OCI-LY1 (cell line): ENCODE results near the gene TRIM28.

Source experiments
- H2AFZ ChIP-seq: fragments of 200-600 bp; sonication (generic), shearing (Covaris generic); 2 replicates; pipeline ENCODE4 v1.6.0; 2014; ENCODE audit warnings: antibody characterized with exemption, mild to moderate bottlenecking, low read length
- H3F3A ChIP-seq: fragments of 200-600 bp; sonication (generic), shearing (Covaris generic); 2 replicates; pipeline ENCODE4 v1.6.0; 2014; ENCODE audit warnings: mild to moderate bottlenecking, antibody characterized with exemption, low read length, moderate library complexity; ENCODE audit not compliant: insufficient read depth
- H3K27ac ChIP-seq: fragments of 200-600 bp; sonication (generic); 2 replicates; pipeline ENCODE4 v1.5.1; 2014; ENCODE audit warnings: low read length, mixed run types, mild to moderate bottlenecking, low read depth; ENCODE audit not compliant: poor library complexity, severe bottlenecking
- H3K27me3 ChIP-seq: fragments of 200-600 bp; sonication (generic); 2 replicates; pipeline ENCODE4 v1.6.0; 2014; ENCODE audit warnings: antibody characterized with exemption, mild to moderate bottlenecking, low read length, moderate library complexity; ENCODE audit not compliant: insufficient read depth
- H3K36me3 ChIP-seq: fragments of 200-600 bp; sonication (generic); 2 replicates; pipeline ENCODE4 v1.6.1; 2014; ENCODE audit warnings: mild to moderate bottlenecking, antibody characterized with exemption, low read length, moderate library complexity, mixed read lengths; ENCODE audit not compliant: insufficient read depth
- H3K4me1 ChIP-seq: fragments of 200-600 bp; sonication (generic); 2 replicates; pipeline ENCODE4 v1.5.1; 2014; ENCODE audit warnings: mild to moderate bottlenecking, low read length, moderate library complexity; ENCODE audit not compliant: insufficient read depth, severe bottlenecking
- H3K4me2 ChIP-seq: fragments of 200-600 bp; sonication (generic), shearing (Covaris generic); 2 replicates; pipeline ENCODE4 v1.6.1; 2014; ENCODE audit warnings: low read length
- H3K4me3 ChIP-seq: fragments of 200-600 bp; sonication (generic); 2 replicates; pipeline ENCODE4 v1.5.1; 2014; ENCODE audit warnings: low read length, low read depth, mild to moderate bottlenecking, mixed read lengths; ENCODE audit not compliant: poor library complexity, severe bottlenecking
- H3K79me2 ChIP-seq: fragments of 200-600 bp; shearing (Covaris generic); 2 replicates; pipeline ENCODE4 v1.6.1; 2016; ENCODE audit warnings: mixed run types, low read length, mixed read lengths; ENCODE audit not compliant: insufficient read depth
- H3K9ac ChIP-seq: fragments of 200-600 bp; sonication (generic), shearing (Covaris generic); 2 replicates; pipeline ENCODE4 v1.6.1; 2014; ENCODE audit warnings: mild to moderate bottlenecking, low read length, mixed read lengths
- H3K9me2 ChIP-seq: fragments of 200-600 bp; sonication (generic), shearing (Covaris generic); 2 replicates; pipeline ENCODE4 v1.6.1; 2014; ENCODE audit warnings: low read depth, mild to moderate bottlenecking, low read length, mixed read lengths
- H3K9me3 ChIP-seq: fragments of 200-600 bp; shearing (Covaris generic); 2 replicates; pipeline ENCODE4 v1.6.1; 2014; ENCODE audit warnings: low read length, mixed read lengths
- H4K20me1 ChIP-seq: fragments of 200-600 bp; sonication (generic), shearing (Covaris generic); 2 replicates; pipeline ENCODE4 v1.6.0; 2016; ENCODE audit warnings: mild to moderate bottlenecking, low read length; ENCODE audit not compliant: insufficient read depth
- EZH2 ChIP-seq: fragments of 200-600 bp; sonication (generic), shearing (Covaris generic); IDR thresholded peaks from 2 replicates; pipeline ENCODE4 v1.8.0; 2017; ENCODE audit warnings: borderline replicate concordance, mixed run types, mild to moderate bottlenecking, antibody characterized with exemption, low read length, moderate library complexity, mixed read lengths
- TF ChIP-seq, protein P1 (sequence below): fragments of 200-600 bp; sonication (generic), shearing (Covaris generic); IDR thresholded peaks from 2 replicates; pipeline ENCODE4 v1.5.1; 2017; ENCODE audit warnings: mild to moderate bottlenecking, antibody characterized with exemption, low read length, moderate library complexity, mixed read lengths

Gene TRIM28

GRCh38 chr19:58555369-58555885 lies 11.6 kb downstream of the TRIM28 start:
- Histone ChIP-seq H3K4me3 (peak overlapping the region; percentile 91), H3K9ac (peak overlapping the region; percentile 73), H3K27ac (peak overlapping the region; percentile 93), H3K4me1 (peaks cover 46% of the 10 kb centered on the region), H3K9me2 (no peaks in the 10 kb centered on the region), H3K9me3 (no peaks in the 10 kb centered on the region), H3K36me3 (peaks cover 52% of the 10 kb centered on the region), H4K20me1 (no peaks in the 10 kb centered on the region), H2AFZ (no peak overlapping the region), H3K4me2 (peak overlapping the region; percentile 88), H3K79me2 (peaks cover 19% of the 10 kb centered on the region), H3K27me3 (no peaks in the 10 kb centered on the region), H3F3A (peaks cover 16% of the 10 kb centered on the region)
- TF ChIP-seq, protein P1, sequence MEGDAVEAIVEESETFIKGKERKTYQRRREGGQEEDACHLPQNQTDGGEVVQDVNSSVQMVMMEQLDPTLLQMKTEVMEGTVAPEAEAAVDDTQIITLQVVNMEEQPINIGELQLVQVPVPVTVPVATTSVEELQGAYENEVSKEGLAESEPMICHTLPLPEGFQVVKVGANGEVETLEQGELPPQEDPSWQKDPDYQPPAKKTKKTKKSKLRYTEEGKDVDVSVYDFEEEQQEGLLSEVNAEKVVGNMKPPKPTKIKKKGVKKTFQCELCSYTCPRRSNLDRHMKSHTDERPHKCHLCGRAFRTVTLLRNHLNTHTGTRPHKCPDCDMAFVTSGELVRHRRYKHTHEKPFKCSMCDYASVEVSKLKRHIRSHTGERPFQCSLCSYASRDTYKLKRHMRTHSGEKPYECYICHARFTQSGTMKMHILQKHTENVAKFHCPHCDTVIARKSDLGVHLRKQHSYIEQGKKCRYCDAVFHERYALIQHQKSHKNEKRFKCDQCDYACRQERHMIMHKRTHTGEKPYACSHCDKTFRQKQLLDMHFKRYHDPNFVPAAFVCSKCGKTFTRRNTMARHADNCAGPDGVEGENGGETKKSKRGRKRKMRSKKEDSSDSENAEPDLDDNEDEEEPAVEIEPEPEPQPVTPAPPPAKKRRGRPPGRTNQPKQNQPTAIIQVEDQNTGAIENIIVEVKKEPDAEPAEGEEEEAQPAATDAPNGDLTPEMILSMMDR = no peak
- no peak for TF ChIP-seq EZH2

GRCh38 chr19:58555920-58556621 lies 12.2 kb downstream of the TRIM28 start:
- Histone ChIP-seq H3K4me1 (peaks cover 52% of the 10 kb centered on the region), H3K9ac (peak overlapping the region; percentile 97; the same call in 1 of the 2 replicates), H3K9me2 (no peaks in the 10 kb centered on the region), H4K20me1 (no peaks in the 10 kb centered on the region), H3K27ac (peak overlapping the region; percentile 93), H3K4me2 (peak overlapping the region; percentile 88), H3K9me3 (no peaks in the 10 kb centered on the region), H3K79me2 (peaks cover 19% of the 10 kb centered on the region), H2AFZ (no peak overlapping the region), H3K4me3 (peak overlapping the region; percentile 91), H3K36me3 (peaks cover 45% of the 10 kb centered on the region), H3K27me3 (no peaks in the 10 kb centered on the region), H3F3A (peaks cover 17% of the 10 kb centered on the region)
- TF ChIP-seq EZH2 = no peak
- TF ChIP-seq, protein P1 = no peak

- Histone ChIP-seq H3K36me3 (peaks cover 39% of the 10 kb centered on the region), H4K20me1 (no peaks in the 10 kb centered on the region), H3K27ac (peak overlapping the region; percentile 93), H3K9me3 (no peaks in the 10 kb centered on the region), H3K4me1 (peaks cover 58% of the 10 kb centered on the region), H3K4me3 (peak overlapping the region; percentile 91), H3K27me3 (no peaks in the 10 kb centered on the region), H2AFZ (no peak overlapping the region), H3K4me2 (peak overlapping the region; percentile 88), H3F3A (peaks cover 20% of the 10 kb centered on the region), H3K9ac (peak overlapping the region; percentile 97), H3K79me2 (peaks cover 19% of the 10 kb centered on the region), H3K9me2 (no peaks in the 10 kb centered on the region)
- no peak for TF ChIP-seq EZH2
- TF ChIP-seq, protein P1 = no peak
Observed at GRCh38 chr19:58556622-58557220, 12.9 kb downstream of the TRIM28 start.
